Hair follicular keratinocyte (primary cell): ENCODE measurements around the gene AGPS. TPM values are rescaled to one million over a fixed set of nuclear protein-coding genes. Genes with fewer than 3 reads are reported as not detected.

Experiments
- total RNA-seq: library from RNA; depleted of rRNA; stranded (reverse); fragments of >200 nt; gene quantifications from 2 replicates; pipeline ENCODE4 v1.2.3, GENCODE V29; 2015

Gene AGPS
- 20.5 and 37.3 TPM in 2 replicates for total RNA-seq

GRCh38 chr2:177392373-177393202, at the start of gene AGPS:
Gene AGPS (plus strand): TSS chr2:177392773. CDS start chr2:177392790, 17 bp downstream.

Other genes with a start within 250 kb of the AGPS start
- 30.5 and 32.6 TPM in 2 replicates for gene HNRNPA3, start 180.0 kb upstream of the AGPS start, total RNA-seq
- 42.5 and 53.0 TPM in 2 replicates for gene NFE2L2, start 128.0 kb upstream of the AGPS start, total RNA-seq